ENCODE data around the gene GNAS.

The GNAS gene

DNA sequence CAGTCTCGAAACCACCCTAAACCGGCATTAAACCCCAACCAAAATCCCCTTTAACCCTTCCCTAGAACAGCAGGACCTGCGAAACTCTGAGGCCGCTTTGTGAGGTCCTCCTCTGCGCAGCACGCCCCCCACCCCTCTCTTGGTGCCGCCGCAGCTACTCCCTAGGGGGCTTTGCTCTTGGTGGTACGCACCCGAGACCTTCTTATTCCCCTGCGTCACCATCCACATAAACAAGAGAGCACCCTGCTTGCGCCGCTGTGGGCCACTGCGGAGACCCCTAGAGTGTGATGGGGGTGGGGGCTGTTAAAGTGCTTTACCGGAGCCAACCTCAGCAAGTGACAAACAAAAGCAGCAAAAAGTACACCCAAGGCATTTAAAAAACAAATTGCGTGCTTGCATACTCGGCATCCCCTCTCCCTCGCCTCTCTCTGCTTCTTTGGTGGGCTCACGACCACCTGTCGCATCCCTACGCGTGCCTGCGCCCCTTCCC, 502 bp upstream of the GNAS start:
- H3K4me3 ChIP-seq (ENCODE audit: low read depth, low read length) = peak overlapping the region; percentile 74
- TF ChIP-seq, protein P1, sequence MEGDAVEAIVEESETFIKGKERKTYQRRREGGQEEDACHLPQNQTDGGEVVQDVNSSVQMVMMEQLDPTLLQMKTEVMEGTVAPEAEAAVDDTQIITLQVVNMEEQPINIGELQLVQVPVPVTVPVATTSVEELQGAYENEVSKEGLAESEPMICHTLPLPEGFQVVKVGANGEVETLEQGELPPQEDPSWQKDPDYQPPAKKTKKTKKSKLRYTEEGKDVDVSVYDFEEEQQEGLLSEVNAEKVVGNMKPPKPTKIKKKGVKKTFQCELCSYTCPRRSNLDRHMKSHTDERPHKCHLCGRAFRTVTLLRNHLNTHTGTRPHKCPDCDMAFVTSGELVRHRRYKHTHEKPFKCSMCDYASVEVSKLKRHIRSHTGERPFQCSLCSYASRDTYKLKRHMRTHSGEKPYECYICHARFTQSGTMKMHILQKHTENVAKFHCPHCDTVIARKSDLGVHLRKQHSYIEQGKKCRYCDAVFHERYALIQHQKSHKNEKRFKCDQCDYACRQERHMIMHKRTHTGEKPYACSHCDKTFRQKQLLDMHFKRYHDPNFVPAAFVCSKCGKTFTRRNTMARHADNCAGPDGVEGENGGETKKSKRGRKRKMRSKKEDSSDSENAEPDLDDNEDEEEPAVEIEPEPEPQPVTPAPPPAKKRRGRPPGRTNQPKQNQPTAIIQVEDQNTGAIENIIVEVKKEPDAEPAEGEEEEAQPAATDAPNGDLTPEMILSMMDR (conservative IDR thresholded peaks at IDR 0.05; ENCODE audit: low read depth, low read length) = no peak
- DNase-seq (ENCODE audit: low read depth) = no peak

DNA sequence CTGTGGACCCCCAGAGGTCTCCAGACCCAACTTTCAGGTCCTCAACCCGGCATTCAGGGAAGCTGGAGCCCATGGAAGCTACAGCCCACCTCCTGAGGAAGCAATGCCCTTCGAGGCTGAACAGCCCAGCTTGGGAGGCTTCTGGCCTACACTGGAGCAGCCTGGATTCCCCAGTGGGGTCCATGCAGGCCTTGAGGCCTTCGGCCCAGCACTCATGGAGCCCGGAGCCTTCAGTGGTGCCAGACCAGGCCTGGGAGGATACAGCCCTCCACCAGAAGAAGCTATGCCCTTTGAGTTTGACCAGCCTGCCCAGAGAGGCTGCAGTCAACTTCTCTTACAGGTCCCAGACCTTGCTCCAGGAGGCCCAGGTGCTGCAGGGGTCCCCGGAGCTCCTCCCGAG, 950 bp downstream of the GNAS start:
- no peak overlapping the region for H3K4me3 ChIP-seq (ENCODE audit: low read depth, low read length)
- DNase-seq (ENCODE audit: low read depth) = no peak
- TF ChIP-seq, protein P1 (conservative IDR thresholded peaks at IDR 0.05; ENCODE audit: low read depth, low read length) = no peak

- DNase-seq (ENCODE audit: low read depth) = no peak
- TF ChIP-seq, protein P1 (conservative IDR thresholded peaks at IDR 0.05; ENCODE audit: low read depth, low read length) = no peak
- no peak overlapping the region for H3K4me3 ChIP-seq (ENCODE audit: low read depth, low read length)
Measured at GRCh38 chr20:58853976-58854637, 1.6 kb downstream of the GNAS start.

DNA sequence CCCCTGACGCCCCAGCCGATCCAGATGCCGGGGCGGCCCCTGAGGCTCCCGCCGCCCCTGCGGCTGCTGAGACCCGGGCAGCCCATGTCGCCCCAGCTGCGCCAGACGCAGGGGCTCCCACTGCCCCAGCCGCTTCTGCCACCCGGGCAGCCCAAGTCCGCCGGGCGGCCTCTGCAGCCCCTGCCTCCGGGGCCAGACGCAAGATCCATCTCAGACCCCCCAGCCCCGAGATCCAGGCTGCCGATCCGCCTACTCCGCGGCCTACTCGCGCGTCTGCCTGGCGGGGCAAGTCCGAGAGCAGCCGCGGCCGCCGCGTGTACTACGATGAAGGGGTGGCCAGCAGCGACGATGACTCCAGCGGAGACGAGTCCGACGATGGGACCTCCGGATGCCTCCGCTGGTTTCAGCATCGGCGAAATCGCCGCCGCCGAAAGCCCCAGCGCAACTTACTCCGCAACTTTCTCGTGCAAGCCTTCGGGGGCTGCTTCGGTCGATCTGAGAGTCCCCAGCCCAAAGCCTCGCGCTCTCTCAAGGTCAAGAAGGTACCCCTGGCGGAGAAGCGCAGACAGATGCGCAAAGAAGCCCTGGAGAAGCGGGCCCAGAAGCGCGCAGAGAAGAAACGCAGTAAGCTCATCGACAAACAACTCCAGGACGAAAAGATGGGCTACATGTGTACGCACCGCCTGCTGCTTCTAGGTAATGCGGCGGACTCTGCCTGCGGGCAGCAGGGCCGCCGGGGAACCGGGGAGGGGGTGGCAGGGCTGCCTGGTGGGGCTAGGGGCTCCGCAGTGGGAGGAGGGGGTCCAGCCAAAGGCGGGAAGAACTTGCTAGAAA, 2.3 kb downstream of the GNAS start:
- DNase-seq (ENCODE audit: low read depth) = no peak
- TF ChIP-seq, protein P1 (conservative IDR thresholded peaks at IDR 0.05; ENCODE audit: low read depth, low read length) = no peak
- H3K4me3 ChIP-seq (ENCODE audit: low read depth, low read length) = peak overlapping the region; percentile 17

DNA sequence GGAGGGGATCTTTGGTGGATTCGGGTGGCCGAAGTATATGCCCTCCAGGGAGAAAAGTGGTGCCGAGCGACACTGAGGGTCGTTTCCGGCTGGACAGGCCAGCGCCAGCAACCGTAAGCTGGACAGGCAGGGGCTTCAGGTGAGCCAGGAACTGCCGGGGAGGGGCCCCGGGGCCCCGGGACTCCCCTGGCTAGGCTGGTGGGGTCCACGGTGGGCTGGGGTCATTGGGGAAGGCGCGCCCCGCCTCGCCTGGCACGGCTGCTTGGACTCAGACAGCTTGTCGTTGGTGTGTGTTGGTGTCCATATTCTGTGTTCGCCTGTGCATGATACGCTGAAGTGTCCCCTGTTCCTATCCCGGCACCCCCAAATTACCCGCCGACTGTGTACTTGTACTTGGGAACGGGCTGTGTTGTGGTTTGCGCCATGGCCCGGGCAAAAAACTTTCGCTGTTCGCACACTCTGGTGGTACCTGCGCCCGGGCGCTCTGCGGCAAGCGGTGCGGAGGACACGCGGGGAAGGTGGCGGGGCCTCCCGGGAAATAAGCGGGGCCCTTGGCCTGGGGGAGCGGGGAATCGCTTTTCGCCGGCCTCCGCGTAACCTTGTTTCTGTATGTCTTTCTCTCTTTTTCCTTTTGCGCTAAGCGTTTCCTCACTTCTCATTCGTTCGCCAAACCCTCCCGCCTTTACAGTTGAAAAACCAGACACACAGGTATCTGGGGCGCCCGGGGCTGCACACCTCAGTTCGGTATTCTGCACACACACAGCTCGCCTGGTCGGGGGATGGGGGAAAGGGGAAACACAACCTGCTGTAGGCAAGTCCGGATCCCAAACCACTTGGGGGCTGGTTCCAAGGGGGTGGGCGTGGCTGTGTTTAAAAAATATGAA, 3.2 kb downstream of the GNAS start:
- H3K4me3 ChIP-seq (ENCODE audit: low read depth, low read length) = no peak overlapping the region
- TF ChIP-seq, protein P1 (conservative IDR thresholded peaks at IDR 0.05; ENCODE audit: low read depth, low read length) = no peak
- DNase-seq (ENCODE audit: low read depth) = no peak

GRCh38 chr20:58863044-58863790, 10.7 kb downstream of the GNAS start:
- TF ChIP-seq, protein P1 (conservative IDR thresholded peaks at IDR 0.05; ENCODE audit: low read depth, low read length) = no peak
- no peak overlapping the region for H3K4me3 ChIP-seq (ENCODE audit: low read depth, low read length)

More at GRCh38 chr20:58863044-58863790, 10.7 kb downstream of the GNAS start:
- DNase-seq (ENCODE audit: low read depth) = no peak

Measured in choroid plexus epithelial cell (primary cell).